ENCODE results near the gene EPB41L2.

The EPB41L2 gene

DNA sequence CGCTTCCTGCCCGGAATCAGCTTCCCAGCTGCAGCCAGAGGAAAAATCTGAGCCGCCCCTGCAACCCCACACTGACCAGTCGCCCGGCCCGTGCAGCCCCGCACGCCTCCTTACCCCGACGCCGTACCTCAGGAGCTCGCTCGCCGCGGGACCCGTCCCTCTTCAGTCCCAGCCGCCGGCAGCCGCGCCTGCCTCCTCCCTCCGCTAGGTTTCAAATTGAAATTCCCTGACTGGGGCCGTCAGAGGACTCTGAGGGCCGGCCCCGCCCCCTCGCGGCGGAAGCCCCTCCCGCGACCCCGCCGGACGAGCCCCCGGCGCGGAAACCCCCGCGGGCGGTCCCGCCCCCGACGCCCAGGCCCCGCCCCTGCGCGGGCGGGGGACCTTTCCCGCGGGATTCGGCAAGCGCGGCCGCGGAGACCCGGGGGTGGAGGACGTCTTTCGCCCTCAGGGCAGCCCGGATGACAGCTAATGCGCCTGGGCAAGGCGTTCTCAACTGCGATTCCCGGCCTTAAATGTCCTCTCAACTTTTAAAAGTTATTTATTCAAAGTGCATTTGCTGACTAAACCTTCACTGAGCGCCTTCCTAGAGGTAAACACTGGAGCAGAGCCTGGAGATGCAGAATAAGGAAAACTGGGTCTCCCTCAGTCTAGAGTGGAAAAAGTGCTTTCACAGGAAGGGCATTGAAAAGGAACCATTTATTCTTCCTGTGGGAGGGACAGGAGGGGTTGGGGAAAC, at the start of gene EPB41L2:
TSS of gene EPB41L2 (minus strand) at position 218 of the 736 bp plus-strand sequence. CDS start 106,760 bp downstream, outside the sequence.
- no peak for DNase-seq (ENCODE audit: low read depth)
- H3K4me3 ChIP-seq (ENCODE audit: control insufficient read depth, low read depth, low read length) = peak within 1 kb of the TSS; percentile 63
- TF ChIP-seq, protein P1, sequence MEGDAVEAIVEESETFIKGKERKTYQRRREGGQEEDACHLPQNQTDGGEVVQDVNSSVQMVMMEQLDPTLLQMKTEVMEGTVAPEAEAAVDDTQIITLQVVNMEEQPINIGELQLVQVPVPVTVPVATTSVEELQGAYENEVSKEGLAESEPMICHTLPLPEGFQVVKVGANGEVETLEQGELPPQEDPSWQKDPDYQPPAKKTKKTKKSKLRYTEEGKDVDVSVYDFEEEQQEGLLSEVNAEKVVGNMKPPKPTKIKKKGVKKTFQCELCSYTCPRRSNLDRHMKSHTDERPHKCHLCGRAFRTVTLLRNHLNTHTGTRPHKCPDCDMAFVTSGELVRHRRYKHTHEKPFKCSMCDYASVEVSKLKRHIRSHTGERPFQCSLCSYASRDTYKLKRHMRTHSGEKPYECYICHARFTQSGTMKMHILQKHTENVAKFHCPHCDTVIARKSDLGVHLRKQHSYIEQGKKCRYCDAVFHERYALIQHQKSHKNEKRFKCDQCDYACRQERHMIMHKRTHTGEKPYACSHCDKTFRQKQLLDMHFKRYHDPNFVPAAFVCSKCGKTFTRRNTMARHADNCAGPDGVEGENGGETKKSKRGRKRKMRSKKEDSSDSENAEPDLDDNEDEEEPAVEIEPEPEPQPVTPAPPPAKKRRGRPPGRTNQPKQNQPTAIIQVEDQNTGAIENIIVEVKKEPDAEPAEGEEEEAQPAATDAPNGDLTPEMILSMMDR (IDR thresholded peaks at IDR 0.05; ENCODE audit: control insufficient read depth, insufficient read depth, low read depth, low read length, missing control alignments) = peak; percentile 26

DNA sequence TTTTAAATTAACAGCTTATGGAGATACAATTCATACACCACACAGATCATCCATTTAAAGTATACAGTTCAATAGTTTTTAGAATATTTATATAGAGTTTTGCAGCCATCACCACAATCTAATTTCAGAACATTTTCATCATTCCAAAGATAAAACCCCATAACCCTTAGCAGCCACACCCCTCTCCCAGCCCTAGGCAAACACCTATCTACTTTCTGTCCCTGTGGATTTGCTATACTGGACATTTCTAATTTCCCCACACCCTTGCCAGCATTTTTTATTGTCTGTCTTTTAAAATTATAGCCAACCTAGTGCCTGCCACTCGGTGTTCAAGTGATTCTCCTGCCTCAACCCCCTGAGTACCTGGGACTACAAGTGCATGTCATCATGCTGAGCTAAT, 49.2 kb upstream of the EPB41L2 start:
- TF ChIP-seq, protein P1 (IDR thresholded peaks at IDR 0.05; ENCODE audit: control insufficient read depth, insufficient read depth, low read depth, low read length, missing control alignments) = no peak
- DNase-seq (ENCODE audit: low read depth) = no peak
- no peak overlapping the region for H3K4me3 ChIP-seq (ENCODE audit: control insufficient read depth, low read depth, low read length)

DNA sequence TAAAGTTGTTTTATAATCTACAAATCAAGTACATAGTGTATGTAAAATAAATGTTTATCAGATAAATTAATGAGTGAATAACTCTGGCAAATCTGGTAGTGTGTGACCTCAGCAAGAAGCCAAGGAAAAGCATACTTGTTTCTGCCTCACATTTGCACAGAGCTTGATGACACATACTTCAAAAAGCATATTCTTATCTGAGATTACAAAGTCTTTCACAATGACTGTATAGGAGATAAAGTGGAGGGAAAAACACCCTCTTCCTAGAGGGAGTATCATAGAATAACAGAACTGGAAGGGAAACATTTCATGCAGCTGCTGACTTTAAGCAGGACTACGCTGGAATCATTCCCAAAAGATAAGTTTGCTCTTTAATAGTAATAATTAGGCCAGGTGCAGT, 44.1 kb upstream of the EPB41L2 start:
- no peak overlapping the region for H3K4me3 ChIP-seq (ENCODE audit: control insufficient read depth, low read depth, low read length)
- DNase-seq (ENCODE audit: low read depth) = peak; percentile 48
- TF ChIP-seq, protein P1 (IDR thresholded peaks at IDR 0.05; ENCODE audit: control insufficient read depth, insufficient read depth, low read depth, low read length, missing control alignments) = no peak

DNA sequence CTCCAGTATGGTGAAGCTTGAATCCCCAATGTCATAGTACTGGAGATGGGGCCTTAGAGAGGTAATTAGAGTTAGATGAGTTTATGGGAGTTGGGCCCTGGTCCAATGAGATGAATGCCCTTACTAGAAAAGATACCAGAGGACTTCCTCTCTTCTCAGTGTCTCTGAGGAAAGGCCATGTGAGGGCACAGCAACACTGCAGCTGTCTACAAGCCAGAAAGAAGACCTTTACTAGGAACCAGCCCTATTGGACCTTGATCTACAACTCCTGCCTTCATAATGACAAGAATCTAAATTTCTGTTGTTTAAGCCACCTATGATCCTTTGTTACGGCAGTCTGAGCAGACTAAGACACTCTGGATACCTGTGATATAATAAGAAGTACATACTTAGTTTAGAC, 40.9 kb upstream of the EPB41L2 start:
- TF ChIP-seq, protein P1 (IDR thresholded peaks at IDR 0.05; ENCODE audit: control insufficient read depth, insufficient read depth, low read depth, low read length, missing control alignments) = no peak
- H3K4me3 ChIP-seq (ENCODE audit: control insufficient read depth, low read depth, low read length) = no peak overlapping the region
- no peak for DNase-seq (ENCODE audit: low read depth)

DNA sequence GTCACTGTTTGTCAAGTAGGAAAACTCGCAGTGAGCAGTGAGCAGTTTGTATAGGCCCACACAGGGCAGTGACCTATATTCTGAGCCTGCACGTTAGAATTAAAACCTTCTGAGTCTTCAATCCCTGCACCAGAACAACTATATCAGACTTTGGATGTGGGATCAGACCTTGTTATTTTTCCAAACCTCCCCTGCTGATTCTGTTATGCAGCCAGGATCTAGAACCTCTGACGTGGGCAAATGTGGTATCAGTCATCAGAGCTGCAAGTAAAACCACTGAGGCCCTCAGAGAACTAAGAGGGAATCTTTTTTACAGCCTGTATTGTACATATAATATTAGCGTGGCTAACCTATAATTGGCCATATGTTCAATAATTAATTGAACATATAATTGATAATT, 40.3 kb upstream of the EPB41L2 start:
- no peak for DNase-seq (ENCODE audit: low read depth)
- TF ChIP-seq, protein P1 (IDR thresholded peaks at IDR 0.05; ENCODE audit: control insufficient read depth, insufficient read depth, low read depth, low read length, missing control alignments) = no peak
- H3K4me3 ChIP-seq (ENCODE audit: control insufficient read depth, low read depth, low read length) = no peak overlapping the region

DNA sequence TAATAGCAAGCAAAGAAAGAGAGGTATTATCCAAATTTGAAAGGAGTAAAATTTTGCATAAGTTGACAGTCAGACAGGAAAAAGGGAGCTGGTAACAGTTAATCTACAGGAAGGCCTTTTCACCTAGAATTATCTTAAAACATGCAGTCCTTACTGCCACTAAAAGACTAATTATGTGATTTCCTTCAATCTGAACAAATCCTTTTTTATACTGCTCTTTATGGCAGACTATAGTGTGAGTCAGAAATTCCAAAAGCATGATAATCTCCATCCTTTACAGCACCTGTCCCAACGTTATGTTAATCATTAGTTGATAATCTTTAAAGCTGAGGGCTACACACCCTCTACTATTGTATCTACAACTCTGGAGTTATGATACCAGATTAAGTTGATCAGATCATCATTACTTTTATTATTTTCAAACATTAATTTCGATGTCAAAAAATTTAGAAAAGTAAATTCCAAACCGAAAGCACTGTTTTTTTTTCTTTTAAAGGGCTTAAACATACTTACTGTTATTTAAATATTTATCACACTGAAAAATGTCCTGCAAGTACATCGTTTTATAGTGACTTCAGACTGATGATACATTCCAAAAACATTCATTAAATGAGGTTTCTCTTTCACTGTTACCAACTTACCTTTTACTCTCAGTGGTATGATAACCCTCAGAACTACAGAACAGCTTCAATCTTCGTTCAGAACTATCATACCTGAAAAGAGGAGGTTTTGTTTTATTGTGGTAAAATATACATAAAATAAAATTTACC, 39.1 kb upstream of the EPB41L2 start:
- TF ChIP-seq, protein P1 (IDR thresholded peaks at IDR 0.05; ENCODE audit: control insufficient read depth, insufficient read depth, low read depth, low read length, missing control alignments) = no peak
- H3K4me3 ChIP-seq (ENCODE audit: control insufficient read depth, low read depth, low read length) = no peak overlapping the region
- no peak for DNase-seq (ENCODE audit: low read depth)

All from AG09309 (cell line).